ENCODE data around the gene VAV2.

VAV2 gene

DNA sequence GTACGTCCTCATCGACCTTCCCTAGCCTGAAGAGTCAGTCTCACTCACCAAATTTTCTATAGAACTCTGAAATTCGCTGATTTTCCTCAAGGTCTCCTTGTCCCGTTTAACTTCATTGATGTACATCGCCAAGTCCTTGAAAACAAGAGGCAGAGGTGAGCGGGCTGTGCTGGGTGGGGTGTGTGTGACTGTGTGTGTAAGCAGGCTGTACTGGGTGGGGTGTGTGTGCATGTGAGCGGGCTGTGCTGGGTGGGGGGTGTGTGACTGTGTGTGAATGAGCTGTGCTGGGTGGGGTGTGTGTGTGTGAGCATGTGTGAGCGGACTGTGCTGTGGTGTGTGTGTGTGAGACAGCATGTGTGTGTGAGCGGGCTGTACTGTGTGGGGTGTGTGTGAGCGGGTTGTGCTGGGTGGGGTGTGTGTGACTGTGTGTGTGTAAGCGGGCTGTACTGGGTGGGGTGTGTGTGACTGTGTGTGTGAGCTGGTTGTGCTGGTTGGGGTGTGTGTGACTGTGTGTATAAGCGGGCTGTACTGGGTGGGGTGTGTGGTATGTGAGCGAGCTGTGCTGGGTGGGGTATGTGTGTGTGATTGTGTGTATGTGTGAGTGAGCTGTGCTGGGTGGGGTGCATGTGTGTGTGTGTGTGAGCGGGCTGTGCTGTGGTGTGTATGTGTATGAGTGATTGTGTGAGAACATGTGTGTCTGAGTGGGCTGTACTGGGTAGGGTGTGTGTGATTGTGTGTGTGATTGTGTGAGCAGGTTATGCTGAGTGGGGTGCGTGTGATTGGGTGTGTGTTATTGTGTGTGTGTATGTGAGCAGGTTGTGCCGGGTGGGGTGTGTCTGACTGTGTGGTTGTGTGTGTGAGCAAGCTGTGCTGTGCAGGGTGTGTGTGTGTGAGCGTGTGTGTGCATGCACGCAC is 200.1 kb downstream of the VAV2 start:
- no peak for DNase-seq

DNA sequence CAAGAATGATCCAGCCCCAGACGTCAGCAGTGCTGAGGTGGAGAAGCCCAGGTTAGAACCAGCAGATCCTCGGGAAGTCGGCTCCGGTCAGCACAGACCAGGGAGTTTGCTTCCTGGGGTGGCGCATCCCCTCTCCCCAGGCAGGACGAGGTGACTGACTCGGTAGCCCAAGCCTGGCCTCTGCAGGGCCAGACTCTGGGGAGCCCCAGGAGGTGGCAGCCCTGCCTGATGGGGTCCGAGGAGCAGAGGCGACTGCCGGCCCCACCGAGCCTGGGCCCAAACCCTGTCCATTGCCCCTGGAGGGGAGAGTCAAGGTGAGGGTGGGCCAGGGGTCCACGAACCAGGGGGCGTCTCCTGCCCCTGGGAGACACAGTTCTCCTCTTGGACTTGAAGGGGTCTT is 201.1 kb downstream of the VAV2 start:
- no peak for DNase-seq

GRCh38 chr9:133789778-133790177 is 202.3 kb downstream of the VAV2 start:
- no peak for DNase-seq

GRCh38 chr9:133788819-133789717 is 203.1 kb downstream of the VAV2 start:
- no peak for DNase-seq

- no peak for DNase-seq
Observed at GRCh38 chr9:133788045-133788818, 203.9 kb downstream of the VAV2 start.

- DNase-seq, result no peak
Observed at GRCh38 chr9:133787754-133788025, 204.4 kb downstream of the VAV2 start.

DNA sequence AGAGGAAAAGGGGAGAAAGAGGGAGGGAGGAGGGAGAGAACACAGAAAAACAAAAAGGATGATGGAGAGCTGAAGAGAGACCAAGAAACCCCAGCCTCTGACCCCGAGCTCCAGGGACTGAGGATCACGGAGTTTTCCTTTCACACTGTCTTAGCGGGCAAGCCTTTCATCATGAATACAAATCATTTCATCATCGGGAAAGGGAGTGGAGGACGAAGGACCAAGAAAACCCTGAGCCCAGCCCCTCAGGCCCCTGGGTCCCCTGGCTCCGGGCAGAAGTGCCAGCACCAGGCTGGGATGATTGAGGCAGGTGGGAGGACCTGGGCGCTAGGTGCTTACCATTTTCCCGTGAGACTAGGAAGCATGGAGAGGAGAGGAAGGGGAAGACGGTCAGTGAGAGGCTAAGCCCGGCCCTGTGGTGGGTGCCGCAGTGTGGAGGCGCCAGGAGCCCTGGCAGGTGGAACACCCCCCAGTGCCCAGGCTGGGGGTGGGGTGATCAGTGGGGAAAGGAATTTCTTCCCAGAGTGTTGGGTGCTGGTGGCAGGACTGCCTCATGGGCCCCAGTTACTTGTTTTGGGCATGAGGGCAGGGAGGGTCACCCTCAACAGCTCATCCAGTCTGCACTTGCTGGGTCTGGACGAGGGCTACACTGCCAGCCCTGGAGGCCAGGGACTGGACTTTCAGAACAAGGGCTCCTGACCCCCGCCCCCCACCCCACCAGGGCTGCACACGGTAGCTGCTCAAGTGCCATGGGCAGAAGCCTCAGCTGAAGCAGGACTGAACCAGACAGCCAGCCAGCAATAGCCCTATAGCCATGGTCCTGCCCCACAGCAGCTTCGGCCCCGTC is 205.0 kb downstream of the VAV2 start:
- DNase-seq, result no peak

DNA sequence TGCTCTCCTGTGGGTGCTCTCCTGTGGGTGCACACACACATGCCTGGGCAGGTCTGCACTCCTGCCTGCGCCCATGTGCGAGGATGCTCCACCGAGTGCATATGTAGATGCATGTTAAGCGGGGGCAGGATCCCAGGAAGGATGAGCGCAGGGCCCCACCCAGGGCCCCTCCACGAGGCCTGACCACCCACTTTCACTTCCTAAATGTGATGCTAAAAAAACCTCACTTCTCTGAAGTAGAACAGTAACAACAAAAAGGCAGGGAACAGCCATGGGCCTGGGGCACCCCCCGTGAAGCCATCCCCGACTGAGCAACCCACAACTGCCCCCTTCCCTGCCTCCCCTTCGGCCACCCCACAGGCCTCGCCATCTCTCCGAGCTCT is 205.8 kb downstream of the VAV2 start:
- DNase-seq, result no peak

GRCh38 chr9:133785753-133786370 is 206.3 kb downstream of the VAV2 start:
- no peak for DNase-seq

DNA sequence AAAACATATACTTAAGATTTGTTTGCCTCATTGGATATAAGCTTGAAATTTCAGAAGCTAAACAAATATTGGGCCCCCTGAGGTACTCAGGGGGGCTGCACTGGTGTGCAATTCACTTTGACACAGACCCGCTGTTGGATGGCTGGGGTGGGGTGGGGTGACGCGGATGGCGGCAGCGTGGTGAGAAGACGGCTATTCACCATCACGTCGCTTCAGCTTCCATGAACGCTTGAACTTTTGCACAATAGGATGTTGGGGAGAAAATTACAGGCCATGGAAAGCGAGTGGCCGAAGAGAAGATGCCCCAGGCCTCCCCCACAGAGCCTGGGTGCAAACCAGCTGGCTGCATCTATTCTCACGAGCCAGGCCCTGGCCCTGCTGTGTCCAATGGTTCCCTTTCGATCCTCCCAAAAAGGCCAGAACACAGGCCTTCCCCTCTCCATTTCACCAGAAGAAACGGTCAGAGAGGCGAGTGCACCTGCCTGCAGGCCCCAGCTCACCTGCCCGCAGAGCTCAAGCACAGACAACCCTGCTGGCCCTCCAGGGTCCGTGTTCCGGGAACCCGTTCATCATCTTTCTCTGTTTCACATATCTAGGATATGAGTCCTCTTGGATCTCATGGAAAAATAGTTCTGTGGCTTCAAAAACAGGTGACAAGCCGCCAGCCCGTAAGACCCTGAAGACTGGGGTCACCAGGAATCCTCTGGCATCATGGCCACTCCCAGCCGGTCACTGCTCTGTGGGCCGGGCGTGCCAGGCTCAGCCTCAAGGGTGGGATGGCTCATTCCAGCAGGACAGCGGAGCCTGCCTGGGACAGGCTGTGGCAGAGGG is 207.2 kb downstream of the VAV2 start:
- no peak for DNase-seq

GRCh38 chr9:133783331-133783731 is 208.8 kb downstream of the VAV2 start:
- DNase-seq, result no peak

- peak; percentile 64 for DNase-seq
Observed at GRCh38 chr9:133782157-133783130, 209.7 kb downstream of the VAV2 start.

GRCh38 chr9:133781828-133782135 is 210.3 kb downstream of the VAV2 start:
- no peak for DNase-seq

- DNase-seq, result no peak
Observed at GRCh38 chr9:133780962-133781827, 210.9 kb downstream of the VAV2 start.

- DNase-seq, result no peak
Observed at GRCh38 chr9:133780404-133780945, 211.6 kb downstream of the VAV2 start.

- no peak for DNase-seq
Observed at GRCh38 chr9:133779516-133780403, 212.4 kb downstream of the VAV2 start.

GRCh38 chr9:133779081-133779480 is 213.0 kb downstream of the VAV2 start:
- DNase-seq, result no peak
